Subcutaneous adipose tissue (tissue), 4 donors: Measurements from ENCODE around the gene HAND2. TPM values are rescaled to one million over a fixed set of nuclear protein-coding genes. Genes with fewer than 3 reads are reported as not detected.

Source experiments
- total RNA-seq, 4 donors: library from RNA; depleted of rRNA; stranded (reverse); fragments of >200 nt; gene quantifications; one replicate each; pipeline ENCODE4 v1.1.0, GENCODE V29; 2016
- TF ChIP-seq, protein P1 (sequence below): fragments of 450-650 bp; IDR thresholded peaks from one replicate; pipeline ENCODE4 v1.5.1; 2016; ENCODE audit warnings: low read depth, mild to moderate bottlenecking, control low read depth, antibody characterized with exemption, moderate library complexity

The HAND2 gene
- total RNA-seq, 4 donors from 2014 or later, result 1.5 to 12.1 (median 6.2) TPM

DNA sequence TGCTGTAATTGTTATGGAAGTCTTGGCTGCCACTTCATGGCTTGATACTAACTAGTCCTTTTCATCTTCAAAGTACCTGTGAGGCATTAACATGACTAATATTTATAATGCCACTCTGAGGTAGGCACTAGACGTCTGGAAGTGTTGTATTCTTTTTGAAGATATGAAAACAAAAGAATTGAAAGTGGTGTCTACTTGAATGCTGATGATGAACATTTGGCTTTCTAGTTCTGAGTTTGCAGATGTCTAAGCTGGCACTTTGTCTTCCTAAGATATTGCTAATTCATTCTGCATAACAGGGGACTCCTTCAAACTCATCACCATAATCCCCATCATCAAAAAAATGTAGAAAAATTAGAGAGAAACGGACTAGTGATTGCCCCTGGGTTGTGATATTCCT is 41.6 kb upstream of the HAND2 start:
- TF ChIP-seq, protein P1, sequence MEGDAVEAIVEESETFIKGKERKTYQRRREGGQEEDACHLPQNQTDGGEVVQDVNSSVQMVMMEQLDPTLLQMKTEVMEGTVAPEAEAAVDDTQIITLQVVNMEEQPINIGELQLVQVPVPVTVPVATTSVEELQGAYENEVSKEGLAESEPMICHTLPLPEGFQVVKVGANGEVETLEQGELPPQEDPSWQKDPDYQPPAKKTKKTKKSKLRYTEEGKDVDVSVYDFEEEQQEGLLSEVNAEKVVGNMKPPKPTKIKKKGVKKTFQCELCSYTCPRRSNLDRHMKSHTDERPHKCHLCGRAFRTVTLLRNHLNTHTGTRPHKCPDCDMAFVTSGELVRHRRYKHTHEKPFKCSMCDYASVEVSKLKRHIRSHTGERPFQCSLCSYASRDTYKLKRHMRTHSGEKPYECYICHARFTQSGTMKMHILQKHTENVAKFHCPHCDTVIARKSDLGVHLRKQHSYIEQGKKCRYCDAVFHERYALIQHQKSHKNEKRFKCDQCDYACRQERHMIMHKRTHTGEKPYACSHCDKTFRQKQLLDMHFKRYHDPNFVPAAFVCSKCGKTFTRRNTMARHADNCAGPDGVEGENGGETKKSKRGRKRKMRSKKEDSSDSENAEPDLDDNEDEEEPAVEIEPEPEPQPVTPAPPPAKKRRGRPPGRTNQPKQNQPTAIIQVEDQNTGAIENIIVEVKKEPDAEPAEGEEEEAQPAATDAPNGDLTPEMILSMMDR, result no peak

DNA sequence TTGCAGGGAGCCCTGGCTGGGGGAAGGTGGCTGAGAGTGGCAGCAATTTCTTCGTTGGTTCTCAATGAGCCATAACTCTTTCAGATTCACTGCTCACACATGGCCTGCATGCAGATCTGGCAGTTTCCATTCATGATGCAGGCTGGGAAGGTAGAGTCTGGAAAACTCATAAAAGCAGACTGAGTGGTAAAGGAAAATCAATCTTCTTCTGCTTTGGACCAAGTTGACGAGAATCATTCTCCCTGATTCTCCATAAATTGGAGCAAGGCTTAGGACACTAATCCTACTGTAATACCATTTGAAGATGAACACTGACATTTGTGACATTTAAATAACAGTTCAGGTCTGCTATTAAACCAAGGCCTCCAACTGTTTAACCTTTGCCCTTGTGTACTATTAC is 35.3 kb upstream of the HAND2 start:
- TF ChIP-seq, protein P1, result no peak

DNA sequence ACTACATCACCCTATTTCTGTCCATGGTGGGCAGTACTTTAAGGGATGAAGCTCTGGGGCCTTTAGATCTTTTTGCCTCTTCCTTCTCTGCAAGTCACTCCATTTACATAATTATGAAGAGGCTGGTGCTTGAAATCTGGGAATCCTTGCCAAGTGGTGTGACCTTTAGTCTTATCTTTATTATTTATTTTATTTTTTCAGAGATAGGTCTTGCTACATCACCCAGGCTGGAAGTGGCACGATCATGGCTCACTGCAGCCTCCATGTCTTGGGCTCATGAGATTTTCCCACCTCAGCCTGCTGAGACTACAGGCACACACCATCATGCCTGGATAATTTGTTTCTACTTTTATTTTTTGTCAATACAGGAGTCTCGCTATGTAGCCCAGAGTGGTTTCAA is 34.4 kb upstream of the HAND2 start:
- TF ChIP-seq, protein P1, result no peak

DNA sequence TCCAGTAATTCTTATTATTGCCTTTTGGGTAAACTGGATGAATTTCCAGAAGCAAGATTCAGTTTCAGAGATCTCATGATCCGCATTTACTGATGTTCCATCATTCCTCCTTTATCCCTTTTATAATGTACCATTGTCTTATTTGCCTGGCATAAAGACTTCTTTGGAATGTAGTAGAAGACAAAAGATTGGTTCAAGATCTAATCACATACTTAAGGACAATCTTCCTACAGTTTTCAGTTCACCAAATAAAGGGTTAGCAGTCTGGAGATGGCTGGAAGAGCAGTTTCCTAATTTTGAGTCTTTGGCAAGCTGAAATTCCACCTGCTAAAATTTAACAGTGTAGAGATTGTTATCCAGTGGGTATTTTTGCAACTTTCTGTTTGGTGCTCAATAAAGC is 30.9 kb upstream of the HAND2 start:
- TF ChIP-seq, protein P1, result no peak

DNA sequence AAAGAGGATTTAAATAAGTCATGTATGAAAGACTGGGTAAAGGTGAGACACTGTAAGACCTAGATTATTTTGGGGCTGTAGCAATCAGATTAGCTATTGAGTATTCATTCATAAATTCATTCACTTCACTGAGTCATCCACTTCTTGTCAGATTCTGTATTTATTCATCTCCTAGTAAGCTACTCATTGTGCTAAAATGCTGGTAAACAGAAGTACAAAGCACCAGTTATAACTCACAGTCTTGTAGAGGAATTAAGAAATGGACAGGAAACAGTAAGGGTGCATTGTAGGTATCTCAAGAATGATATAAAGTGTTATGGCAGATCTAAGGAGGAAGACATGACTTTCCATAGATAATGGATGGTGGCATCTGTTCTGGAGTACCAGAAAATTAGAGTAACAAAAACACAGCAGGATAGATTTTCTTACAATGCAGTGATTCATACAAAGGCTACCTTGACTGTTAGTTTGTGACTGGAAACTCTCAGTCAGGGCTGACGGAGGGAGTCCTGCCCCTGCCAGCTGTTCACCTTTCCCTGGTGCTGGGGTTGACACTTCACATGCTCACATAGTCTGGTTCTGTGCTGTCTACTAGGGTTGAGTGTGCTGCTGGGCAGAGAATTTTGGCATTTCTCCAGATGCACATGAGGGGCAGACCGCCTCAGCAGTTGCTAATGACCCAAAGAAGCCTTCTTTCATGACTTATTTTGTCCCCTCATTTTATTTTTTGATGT is 26.5 kb upstream of the HAND2 start:
- TF ChIP-seq, protein P1, result no peak

DNA sequence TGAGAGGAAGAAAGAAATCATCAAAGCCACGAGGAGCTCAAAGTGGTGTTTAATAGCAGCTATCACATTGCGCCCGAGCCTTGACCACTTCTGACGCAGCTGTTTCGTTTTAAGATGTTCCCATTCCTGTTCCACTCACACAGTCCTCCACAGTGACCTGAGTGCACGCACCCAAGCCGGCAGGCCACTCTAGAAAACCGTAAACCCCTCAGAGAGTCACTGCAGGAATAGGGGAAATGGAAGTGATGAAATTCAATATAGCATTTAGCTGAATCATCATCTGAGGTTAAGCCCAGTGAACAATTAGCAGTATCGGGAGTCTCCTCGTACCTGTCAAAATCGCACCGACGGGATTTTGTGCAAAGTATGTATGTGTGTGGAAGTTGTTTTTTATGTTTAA is 17.9 kb upstream of the HAND2 start:
- TF ChIP-seq, protein P1, result no peak

DNA sequence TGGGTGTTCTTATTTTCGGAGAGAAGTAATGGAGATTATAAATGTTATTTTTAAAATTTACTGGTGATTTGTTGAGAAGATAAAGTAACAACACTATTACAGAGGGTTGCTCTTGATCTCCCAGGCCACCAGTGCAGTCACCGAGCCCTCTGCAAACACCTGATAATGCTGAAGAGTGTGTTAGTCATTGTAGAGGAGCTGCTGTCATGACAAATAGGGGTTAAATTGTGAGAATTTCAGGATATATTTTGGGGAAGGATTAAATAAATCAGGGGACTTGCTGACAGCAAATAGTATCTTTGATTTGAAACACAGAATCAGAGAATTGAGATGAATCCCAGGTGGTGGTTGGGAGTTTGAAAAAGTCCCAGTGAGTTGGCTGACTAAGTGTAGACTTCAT is 16.7 kb upstream of the HAND2 start:
- TF ChIP-seq, protein P1, result no peak
